ENCODE results near the gene CNTNAP5. TPM values are rescaled to one million over a fixed set of nuclear protein-coding genes. Genes with fewer than 3 reads are reported as not detected.

Gene CNTNAP5
- total RNA-seq, 1 donor from 2014 or later = not detected

DNA sequence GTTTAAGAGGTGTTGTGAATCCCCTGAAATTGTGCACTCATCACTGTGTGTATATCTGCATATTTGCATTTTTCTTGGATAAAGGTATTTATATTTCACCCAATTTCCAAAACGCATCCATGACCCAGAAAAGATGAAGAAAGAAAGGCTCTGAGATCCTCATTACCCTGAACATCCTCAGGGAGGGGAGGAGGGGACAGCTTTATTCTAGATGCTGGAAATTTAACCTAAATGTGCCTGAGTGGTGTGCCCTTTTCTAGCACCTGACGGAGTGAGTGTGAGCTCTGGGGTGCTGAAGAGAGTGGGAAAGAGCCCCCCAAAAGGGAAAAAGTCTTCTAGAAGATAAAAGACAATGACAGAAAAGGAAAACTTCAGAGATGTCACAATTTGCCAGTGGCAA is 20.8 kb downstream of the CNTNAP5 start:
- H3K27ac Mint-ChIP-seq (ENCODE audit: unreplicated experiment) = no peak overlapping the region
- no peaks in the 10 kb centered on the region for H3K27me3 Mint-ChIP-seq (ENCODE audit: unreplicated experiment)
- no peak overlapping the region for H3K4me3 Mint-ChIP-seq (ENCODE audit: unreplicated experiment)

DNA sequence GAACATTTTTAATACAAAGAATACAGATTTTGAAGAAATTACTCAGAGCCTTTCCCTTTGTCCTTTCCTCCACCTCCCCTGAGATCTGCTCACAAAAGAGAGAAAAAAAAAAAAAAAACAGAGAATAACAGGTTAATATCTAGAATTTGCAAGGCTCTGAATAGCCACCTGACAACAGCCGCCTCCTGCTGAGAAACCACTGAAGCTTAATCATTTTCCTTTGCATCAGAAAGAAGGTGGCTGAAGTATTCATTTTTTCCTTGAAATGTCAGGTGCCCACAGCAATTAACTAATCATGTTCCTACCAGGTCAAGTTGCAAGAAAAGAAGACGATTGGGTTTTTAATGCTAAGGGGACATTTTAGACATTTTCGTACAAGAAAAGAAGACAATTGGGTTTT is 21.2 kb downstream of the CNTNAP5 start:
- no peak overlapping the region for H3K4me3 Mint-ChIP-seq (ENCODE audit: unreplicated experiment)
- no peak for DNase-seq (ENCODE audit: extremely low spot score, unreplicated experiment)
- TF ChIP-seq, protein P1, sequence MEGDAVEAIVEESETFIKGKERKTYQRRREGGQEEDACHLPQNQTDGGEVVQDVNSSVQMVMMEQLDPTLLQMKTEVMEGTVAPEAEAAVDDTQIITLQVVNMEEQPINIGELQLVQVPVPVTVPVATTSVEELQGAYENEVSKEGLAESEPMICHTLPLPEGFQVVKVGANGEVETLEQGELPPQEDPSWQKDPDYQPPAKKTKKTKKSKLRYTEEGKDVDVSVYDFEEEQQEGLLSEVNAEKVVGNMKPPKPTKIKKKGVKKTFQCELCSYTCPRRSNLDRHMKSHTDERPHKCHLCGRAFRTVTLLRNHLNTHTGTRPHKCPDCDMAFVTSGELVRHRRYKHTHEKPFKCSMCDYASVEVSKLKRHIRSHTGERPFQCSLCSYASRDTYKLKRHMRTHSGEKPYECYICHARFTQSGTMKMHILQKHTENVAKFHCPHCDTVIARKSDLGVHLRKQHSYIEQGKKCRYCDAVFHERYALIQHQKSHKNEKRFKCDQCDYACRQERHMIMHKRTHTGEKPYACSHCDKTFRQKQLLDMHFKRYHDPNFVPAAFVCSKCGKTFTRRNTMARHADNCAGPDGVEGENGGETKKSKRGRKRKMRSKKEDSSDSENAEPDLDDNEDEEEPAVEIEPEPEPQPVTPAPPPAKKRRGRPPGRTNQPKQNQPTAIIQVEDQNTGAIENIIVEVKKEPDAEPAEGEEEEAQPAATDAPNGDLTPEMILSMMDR (IDR thresholded peaks at IDR 0.05) = no peak
- no peaks in the 10 kb centered on the region for H3K27me3 Mint-ChIP-seq (ENCODE audit: unreplicated experiment)
- no peaks in the 10 kb centered on the region for H3K36me3 Mint-ChIP-seq (ENCODE audit: unreplicated experiment)
- H3K9me3 Mint-ChIP-seq (ENCODE audit: unreplicated experiment) = peaks cover 52% of the 10 kb centered on the region
- no peaks in the 10 kb centered on the region for H3K4me1 Mint-ChIP-seq (ENCODE audit: unreplicated experiment)
- no peak overlapping the region for H3K27ac Mint-ChIP-seq (ENCODE audit: unreplicated experiment)

More for the DNA sequence above, 20.8 kb downstream of the CNTNAP5 start:
- no peaks in the 10 kb centered on the region for H3K4me1 Mint-ChIP-seq (ENCODE audit: unreplicated experiment)
- no peak for DNase-seq (ENCODE audit: extremely low spot score, unreplicated experiment)
- H3K36me3 Mint-ChIP-seq (ENCODE audit: unreplicated experiment) = no peaks in the 10 kb centered on the region
- H3K9me3 Mint-ChIP-seq (ENCODE audit: unreplicated experiment) = peaks cover 57% of the 10 kb centered on the region
- TF ChIP-seq, protein P1 (IDR thresholded peaks at IDR 0.05) = no peak

DNA sequence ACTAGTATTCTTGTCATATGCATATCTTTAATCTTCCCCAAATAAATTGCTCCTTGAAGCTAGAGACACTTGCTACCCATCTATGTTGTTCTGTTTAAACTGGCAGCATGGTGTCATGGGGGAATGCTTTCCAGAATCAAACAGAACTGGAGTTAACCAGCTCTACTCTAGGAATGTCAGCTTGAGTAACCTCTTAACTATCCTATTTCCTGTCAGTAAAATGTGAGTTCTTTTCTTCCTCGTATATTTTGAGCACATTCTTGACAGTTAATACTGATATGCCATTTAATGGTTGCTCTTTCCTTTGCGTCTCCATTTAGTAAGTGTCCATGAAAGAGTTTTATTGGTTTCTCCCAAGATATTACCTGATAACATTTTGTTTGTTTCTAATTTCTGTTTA is 23.0 kb downstream of the CNTNAP5 start:
- Mint-ChIP-seq H3K36me3 (ENCODE audit: unreplicated experiment) (no peaks in the 10 kb centered on the region), H3K4me1 (ENCODE audit: unreplicated experiment) (no peaks in the 10 kb centered on the region), H3K27me3 (ENCODE audit: unreplicated experiment) (no peaks in the 10 kb centered on the region), H3K27ac (ENCODE audit: unreplicated experiment) (no peak overlapping the region), H3K4me3 (ENCODE audit: unreplicated experiment) (no peak overlapping the region), H3K9me3 (ENCODE audit: unreplicated experiment) (peaks cover 49% of the 10 kb centered on the region)
- DNase-seq (ENCODE audit: extremely low spot score, unreplicated experiment) = no peak
- TF ChIP-seq, protein P1 (IDR thresholded peaks at IDR 0.05) = no peak

DNA sequence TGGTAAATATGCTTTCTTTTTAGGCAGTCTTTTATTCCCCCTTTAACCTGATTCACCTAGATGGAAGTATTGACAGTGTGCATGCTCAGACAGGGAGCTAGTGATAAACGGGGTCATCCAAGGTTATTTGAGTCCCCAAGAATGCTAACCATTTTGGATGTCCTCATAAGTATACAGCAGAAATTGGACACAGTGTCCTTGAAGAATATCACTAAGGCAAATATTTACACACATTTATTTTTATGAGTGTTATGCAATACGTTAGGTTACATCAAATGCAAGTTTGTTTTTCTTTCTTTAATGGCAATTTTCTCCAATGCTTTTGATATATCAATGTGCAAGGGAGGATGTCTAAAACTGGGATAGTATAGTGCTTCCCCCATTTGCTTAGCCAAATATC is 23.6 kb downstream of the CNTNAP5 start:
- DNase-seq (ENCODE audit: extremely low spot score, unreplicated experiment) = no peak
- TF ChIP-seq, protein P1 (IDR thresholded peaks at IDR 0.05) = no peak
- H3K27me3 Mint-ChIP-seq (ENCODE audit: unreplicated experiment) = no peaks in the 10 kb centered on the region
- H3K4me3 Mint-ChIP-seq (ENCODE audit: unreplicated experiment) = no peak overlapping the region
- H3K4me1 Mint-ChIP-seq (ENCODE audit: unreplicated experiment) = no peaks in the 10 kb centered on the region
- peaks cover 44% of the 10 kb centered on the region for H3K9me3 Mint-ChIP-seq (ENCODE audit: unreplicated experiment)
- no peak overlapping the region for H3K27ac Mint-ChIP-seq (ENCODE audit: unreplicated experiment)
- no peaks in the 10 kb centered on the region for H3K36me3 Mint-ChIP-seq (ENCODE audit: unreplicated experiment)

DNA sequence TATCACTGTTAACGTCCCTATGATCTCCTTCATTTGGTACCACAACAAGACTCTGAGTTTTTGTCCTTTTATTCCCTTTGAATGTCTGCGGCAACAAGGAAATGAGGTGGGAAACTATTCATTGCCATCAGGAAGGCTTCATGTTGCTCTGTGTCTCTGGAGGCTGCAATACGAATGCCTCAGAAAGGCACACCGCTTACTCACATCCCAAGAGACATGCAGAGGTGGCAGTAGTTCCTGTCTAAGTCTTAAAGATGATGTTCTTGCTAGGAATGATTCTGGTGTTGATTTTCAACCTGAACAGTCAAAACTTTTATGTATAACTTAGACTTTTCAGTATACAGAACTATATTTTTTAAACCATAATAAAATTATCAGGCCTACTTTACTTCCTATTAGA is 24.0 kb downstream of the CNTNAP5 start:
- DNase-seq (ENCODE audit: extremely low spot score, unreplicated experiment) = no peak
- Mint-ChIP-seq H3K4me1 (ENCODE audit: unreplicated experiment) (no peaks in the 10 kb centered on the region), H3K4me3 (ENCODE audit: unreplicated experiment) (no peak overlapping the region), H3K27me3 (ENCODE audit: unreplicated experiment) (no peaks in the 10 kb centered on the region), H3K9me3 (ENCODE audit: unreplicated experiment) (peaks cover 44% of the 10 kb centered on the region), H3K36me3 (ENCODE audit: unreplicated experiment) (no peaks in the 10 kb centered on the region), H3K27ac (ENCODE audit: unreplicated experiment) (no peak overlapping the region)
- TF ChIP-seq, protein P1 (IDR thresholded peaks at IDR 0.05) = no peak
